HepG2 (cell line): ENCODE results near the gene VEGFA. TPM values are rescaled to one million over a fixed set of nuclear protein-coding genes. Genes with fewer than 3 reads are reported as not detected.

Experiments used
- ATAD3A ChIP-seq: sonication (generic); formaldehyde crosslinking; IDR thresholded peaks from 2 replicates; pipeline ENCODE4 v1.4.0; 2020; ENCODE audit warnings: missing genetic modification reagents
- ATF3 ChIP-seq: sonication (generic); formaldehyde crosslinking; IDR thresholded peaks from 2 replicates; pipeline ENCODE4 v1.4.0; 2020; ENCODE audit warnings: missing genetic modification reagents
- BRD4 ChIP-seq: sonication (generic); formaldehyde crosslinking; IDR thresholded peaks from 2 replicates; pipeline ENCODE4 v1.4.0; 2020; ENCODE audit warnings: missing genetic modification reagents
- CAMTA2 ChIP-seq: sonication (generic); formaldehyde crosslinking; IDR thresholded peaks from 2 replicates; pipeline ENCODE4 v1.4.0; 2020; ENCODE audit warnings: mild to moderate bottlenecking, missing genetic modification reagents, borderline replicate concordance
- EHMT2 ChIP-seq: fragments of 200-600 bp; sonication (generic); IDR thresholded peaks from 2 replicates; pipeline ENCODE4 v1.7.0; 2017; ENCODE audit warnings: antibody characterized with exemption, low read depth, low read length, borderline replicate concordance
- GTF2F1 ChIP-seq: fragments of 150-350 bp; IDR thresholded peaks from 2 replicates; pipeline ENCODE4 v1.6.1; 2014; ENCODE audit warnings: low read length
- HOXA3 ChIP-seq: sonication (generic); formaldehyde crosslinking; IDR thresholded peaks from 2 replicates; pipeline ENCODE4 v1.5.0; 2020; ENCODE audit warnings: missing genetic modification reagents
- JDP2 ChIP-seq: sonication (generic); formaldehyde crosslinking; IDR thresholded peaks from 2 replicates; pipeline ENCODE4 v1.8.1; 2022; ENCODE audit warnings: missing genetic modification reagents, borderline replicate concordance
- KLF11 ChIP-seq: IDR thresholded peaks from 2 replicates; pipeline ENCODE4 v1.6.1; 2016; ENCODE audit warnings: missing compliant biosample characterization
- MAZ ChIP-seq, 2 experiments: sonication (generic) in 1 of 2; formaldehyde crosslinking in 1 of 2; IDR thresholded peaks; 2 replicates each; pipeline versions ENCODE4 v1.5.0 to v1.6.1; 2012 to 2020; ENCODE audit warnings: low read depth in 2 of 2, mild to moderate bottlenecking in 2 of 2, borderline replicate concordance in 1 of 2, improper control_type of control experiment in 1 of 2, low read length in 1 of 2, missing genetic modification reagents in 1 of 2, moderate library complexity in 1 of 2
- MED1 ChIP-seq: sonication (generic); formaldehyde crosslinking; IDR thresholded peaks from 2 replicates; pipeline ENCODE4 v1.4.0; 2020; ENCODE audit warnings: missing genetic modification reagents
- MEF2D ChIP-seq: sonication (generic); formaldehyde crosslinking; IDR thresholded peaks from 2 replicates; pipeline ENCODE4 v1.5.1; 2020; ENCODE audit warnings: mild to moderate bottlenecking, missing genetic modification reagents
- MYPOP ChIP-seq: sonication (generic); formaldehyde crosslinking; IDR thresholded peaks from 2 replicates; pipeline ENCODE4 v1.8.1; 2023; ENCODE audit warnings: mild to moderate bottlenecking, moderate library complexity, missing genetic modification reagents
- NFYB ChIP-seq: sonication (generic); formaldehyde crosslinking; IDR thresholded peaks from 2 replicates; pipeline ENCODE4 v1.4.0; 2020; ENCODE audit warnings: missing genetic modification reagents
- PAF1 ChIP-seq: IDR thresholded peaks from 2 replicates; pipeline ENCODE4 v1.6.1; 2016; ENCODE audit warnings: missing genetic modification reagents, missing compliant biosample characterization
- PHF5A ChIP-seq: IDR thresholded peaks from one replicate; pipeline ENCODE4 v1.6.1; 2018; ENCODE audit warnings: low read depth, missing genetic modification reagents; ENCODE audit not compliant: unreplicated experiment
- RXRB ChIP-seq: IDR thresholded peaks from 2 replicates; pipeline ENCODE4 v1.6.1; 2016; ENCODE audit warnings: borderline replicate concordance, missing genetic modification reagents, missing compliant biosample characterization
- SMARCC2 ChIP-seq: fragments of 450-650 bp; IDR thresholded peaks from 2 replicates; pipeline ENCODE4 v1.6.1; 2017; ENCODE audit warnings: antibody characterized with exemption, mild to moderate bottlenecking
- SMYD3 ChIP-seq: sonication (generic); formaldehyde crosslinking; IDR thresholded peaks from 2 replicates; pipeline ENCODE4 v1.8.1; 2023; ENCODE audit warnings: mild to moderate bottlenecking, missing genetic modification reagents
- TCF7L2 ChIP-seq: IDR thresholded peaks from 2 replicates; pipeline ENCODE4 v1.6.1; 2011; ENCODE audit warnings: mild to moderate bottlenecking, low read depth, low read length, moderate library complexity
- THRA ChIP-seq: sonication (generic); formaldehyde crosslinking; IDR thresholded peaks from 2 replicates; pipeline ENCODE4 v1.4.0; 2020; ENCODE audit warnings: missing genetic modification reagents, borderline replicate concordance
- ZNF362 ChIP-seq: sonication (generic); formaldehyde crosslinking; IDR thresholded peaks from 2 replicates; pipeline ENCODE4 v1.4.0; 2020; ENCODE audit warnings: missing genetic modification reagents, mild to moderate bottlenecking, borderline replicate concordance
- ZNF441 ChIP-seq: sonication (generic); formaldehyde crosslinking; IDR thresholded peaks from 2 replicates; pipeline ENCODE4 v1.7.0; 2021; ENCODE audit warnings: missing genetic modification reagents, borderline replicate concordance
- ZNF580 ChIP-seq: IDR thresholded peaks from 2 replicates; pipeline ENCODE4 v1.6.1; 2016; ENCODE audit warnings: low read depth, borderline replicate concordance
- ZNF75D ChIP-seq: sonication (generic); formaldehyde crosslinking; IDR thresholded peaks from 2 replicates; pipeline ENCODE4 v1.8.1; 2023; ENCODE audit warnings: missing genetic modification reagents, mild to moderate bottlenecking, borderline replicate concordance
- ZNF780A ChIP-seq: sonication (generic); formaldehyde crosslinking; IDR thresholded peaks from 2 replicates; pipeline ENCODE4 v1.8.0; 2022; ENCODE audit warnings: mild to moderate bottlenecking, missing genetic modification reagents, moderate library complexity
- ZSCAN21 ChIP-seq: sonication (generic); formaldehyde crosslinking; IDR thresholded peaks from 2 replicates; pipeline ENCODE4 v1.8.0; 2022; ENCODE audit warnings: mild to moderate bottlenecking, missing genetic modification reagents, moderate library complexity, borderline replicate concordance
- polyA plus RNA-seq, 8 experiments: library from polyadenylated mRNA; depleted of rRNA in 3 of 8; stranded (reverse) in 7 of 8; unstranded in 1 of 8; fragments of >200 nt; fragmentation: Illumina TruSeq in 4 of 8; extraction: Trizol in 4 of 8; gene quantifications; 2 replicates each; pipeline versions ENCODE4 v1.2.1 to v1.2.3, GENCODE V29; 2011 to 2016; ENCODE audit warnings: low read depth in 4 of 8, missing spikeins in 1 of 8, mixed read lengths in 1 of 8; ENCODE audit not compliant: insufficient read depth in 1 of 8
- total RNA-seq, 5 experiments: library from RNA; depleted of rRNA; stranded (reverse); fragments of >200 nt; fragmentation: Illumina TruSeq; extraction: Trizol; gene quantifications; 2 replicates each; pipeline ENCODE4 v1.2.3, GENCODE V29; 2016; ENCODE audit warnings: low read depth in 1 of 5

The VEGFA gene
- total and polyA plus RNA-seq, 2 of the 13 experiments (the other 11 are each of a cell fraction or from before 2014, with no cell fraction given), result 68.1 to 629 TPM

- no peak for TF ChIP-seq ZNF75D (CRISPR knock-in tag)
- TF ChIP-seq RXRB (CRISPR knock-in tag), result peak; percentile 84
- no peak for TF ChIP-seq TCF7L2
- TF ChIP-seq ATAD3A (CRISPR knock-in tag), result no peak
- no peak for TF ChIP-seq GTF2F1
- TF ChIP-seq MEF2D, result no peak
- no peak for TF ChIP-seq BRD4 (CRISPR knock-in tag)
- no peak for TF ChIP-seq KLF11
- peak; percentile 97 for TF ChIP-seq THRA (CRISPR knock-in tag)
- no peak for TF ChIP-seq PAF1
- no peak for TF ChIP-seq PHF5A (CRISPR knock-in tag)
- no peak for TF ChIP-seq EHMT2
- TF ChIP-seq CAMTA2, result no peak
- no peak for TF ChIP-seq NFYB
- TF ChIP-seq HOXA3 (CRISPR knock-in tag), result 0 out of 2 replicates have a peak, but pooled peaks have one; percentile 26
- no peak for TF ChIP-seq MAZ (IDR thresholded peaks at IDR 0.05; ENCODE audit: borderline replicate concordance, low read depth, low read length)
- no peak for TF ChIP-seq MAZ (CRISPR knock-in tag; IDR thresholded peaks at IDR 0.05; ENCODE audit: low read depth)
- no peak for TF ChIP-seq ZNF780A (CRISPR knock-in tag)
- no peak for TF ChIP-seq ZNF362 (CRISPR knock-in tag)
- no peak for TF ChIP-seq MYPOP
- no peak for TF ChIP-seq ZNF580 (CRISPR knock-in tag)
- no peak for TF ChIP-seq ATF3 (CRISPR knock-in tag)
- TF ChIP-seq JDP2, result no peak
- TF ChIP-seq SMYD3 (CRISPR knock-in tag), result no peak
- TF ChIP-seq SMARCC2, result no peak
- TF ChIP-seq ZSCAN21 (CRISPR knock-in tag), result no peak
- TF ChIP-seq MED1 (CRISPR knock-in tag), result peak; percentile 66
- no peak for TF ChIP-seq ZNF441 (CRISPR knock-in tag)
Observed at GRCh38 chr6:43803055-43803782, 33.2 kb downstream of the VEGFA start (continued).
